Left forelimb (tissue), 1 donor: ENCODE results near the gene DUOX2.

Experiments
- DNase-seq: peaks from one replicate; pipeline ENCODE4 v3.0.0-alpha.2; 2018; ENCODE audit warnings: low spot score

DUOX2 gene

GRCh38 chr15:45114076-45114750, at the start of gene DUOX2, which contains the start of gene DUOXA2:
Gene DUOX2, minus strand, starts transcription at chr15:45114172. Its CDS starts 761 bp downstream, at chr15:45113411.
Gene DUOXA2, plus strand, starts transcription at chr15:45114326. Its CDS starts 280 bp downstream, at chr15:45114606.
- DNase-seq, result no peak

- DNase-seq, result no peak
These were observed 49.5 kb upstream of the DUOX2 start for GRCh38 chr15:45163508-45163856.

DNA sequence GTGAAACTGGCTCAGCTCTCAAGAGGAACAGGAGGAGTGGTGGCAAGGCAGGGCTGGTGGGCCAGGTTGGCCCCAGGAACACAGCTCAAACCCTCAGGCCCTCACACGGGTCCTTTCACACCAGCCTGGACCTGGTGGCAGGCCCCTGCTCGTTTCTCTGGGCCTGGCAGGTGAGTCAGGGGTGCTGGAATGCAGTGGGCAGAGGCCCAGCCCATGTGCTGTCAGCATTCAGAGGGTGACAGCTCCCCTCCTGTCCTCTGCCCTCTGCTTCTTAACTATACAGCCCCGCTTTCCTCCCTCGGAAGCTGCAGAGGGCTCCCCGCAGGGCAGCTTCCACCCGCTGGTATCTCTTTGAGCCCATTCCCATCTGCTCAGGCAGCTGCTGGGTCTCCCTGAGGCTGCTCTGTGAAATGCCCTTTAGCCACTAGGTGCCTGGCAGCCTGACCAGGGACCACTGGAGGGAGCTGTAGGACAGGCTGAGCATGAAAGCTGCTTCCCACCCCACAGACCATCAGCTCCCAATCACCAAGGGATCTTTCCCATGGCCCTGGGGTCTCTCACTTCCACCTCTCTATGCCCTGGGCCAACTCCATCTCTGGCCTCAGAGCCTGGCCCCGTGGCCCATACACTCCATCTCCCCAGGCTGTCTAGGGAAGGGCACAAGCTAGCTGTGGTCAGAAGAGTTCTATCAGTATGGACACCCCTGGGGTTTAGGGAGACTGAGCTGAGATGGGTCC, 49.0 kb upstream of the DUOX2 start:
- DNase-seq, result peak; percentile 86

DNA sequence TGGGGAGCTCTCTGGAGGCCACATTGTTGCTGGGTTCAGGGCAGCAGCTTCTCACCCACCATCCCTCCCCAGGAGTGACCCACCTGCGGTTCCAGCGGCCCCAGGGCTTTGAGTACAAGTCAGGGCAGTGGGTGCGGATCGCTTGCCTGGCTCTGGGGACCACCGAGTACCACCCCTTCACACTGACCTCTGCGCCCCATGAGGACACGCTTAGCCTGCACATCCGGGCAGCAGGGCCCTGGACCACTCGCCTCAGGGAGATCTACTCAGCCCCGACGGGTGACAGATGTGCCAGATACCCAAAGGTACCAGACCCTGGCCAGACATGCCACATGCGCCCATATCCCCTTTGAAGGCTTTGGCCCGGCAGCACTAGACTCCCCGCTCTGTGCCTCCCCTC, 47.7 kb upstream of the DUOX2 start:
- DNase-seq, result no peak

DNA sequence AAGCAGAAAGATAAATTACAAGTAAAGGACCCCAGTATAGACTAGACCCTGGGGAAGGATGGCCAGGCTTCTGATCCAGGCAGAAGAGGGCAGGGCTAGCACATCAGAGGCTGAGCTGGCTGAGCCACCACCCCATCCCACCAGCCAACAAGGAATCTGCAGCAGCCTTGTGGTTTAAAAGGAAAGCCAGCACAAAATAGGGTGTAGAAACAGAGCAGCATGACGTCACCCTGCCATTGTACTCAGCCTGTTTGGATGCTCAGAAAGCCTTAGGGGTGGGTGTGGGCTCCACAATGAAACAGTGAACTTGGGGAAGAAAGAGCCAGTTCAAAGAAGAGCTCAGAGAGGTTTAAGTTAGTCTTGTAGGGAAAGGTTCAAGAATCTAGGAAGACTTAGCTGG, 44.0 kb upstream of the DUOX2 start:
- DNase-seq, result no peak

DNA sequence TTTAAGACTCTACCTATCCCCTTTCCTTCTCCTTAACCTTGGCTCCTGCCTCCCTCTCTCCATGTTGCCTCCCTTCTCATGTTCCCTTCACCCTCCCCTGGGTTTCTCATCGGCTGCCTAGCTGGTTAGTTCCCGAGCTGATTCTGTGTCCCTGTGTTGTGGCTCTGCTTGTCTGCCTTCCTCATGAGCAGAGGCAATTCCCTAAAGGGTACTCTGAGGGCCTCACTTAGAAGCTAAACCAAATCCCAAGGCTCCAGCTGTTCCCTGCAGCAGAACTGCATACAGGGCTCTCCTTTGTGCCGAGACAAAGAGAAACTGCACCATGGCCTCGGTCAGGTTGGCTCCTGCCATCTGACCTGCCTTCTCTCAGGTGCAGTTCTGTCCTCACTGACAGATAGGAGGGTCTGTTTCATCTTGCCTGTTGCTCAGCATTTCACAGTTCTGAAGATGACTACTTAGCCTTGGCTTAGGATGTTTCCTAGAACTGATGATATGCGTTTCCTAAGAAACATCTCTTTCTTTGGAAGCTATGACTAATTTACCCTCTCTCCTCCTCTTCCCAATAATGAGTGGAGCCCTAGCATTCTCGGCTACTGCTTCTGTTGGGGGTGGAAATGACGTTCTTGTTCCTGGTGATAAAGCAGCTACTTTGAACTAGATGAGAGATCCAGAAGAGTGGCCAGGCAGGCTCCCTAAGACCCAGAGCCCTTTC, 42.9 kb upstream of the DUOX2 start:
- DNase-seq, result no peak

DNA sequence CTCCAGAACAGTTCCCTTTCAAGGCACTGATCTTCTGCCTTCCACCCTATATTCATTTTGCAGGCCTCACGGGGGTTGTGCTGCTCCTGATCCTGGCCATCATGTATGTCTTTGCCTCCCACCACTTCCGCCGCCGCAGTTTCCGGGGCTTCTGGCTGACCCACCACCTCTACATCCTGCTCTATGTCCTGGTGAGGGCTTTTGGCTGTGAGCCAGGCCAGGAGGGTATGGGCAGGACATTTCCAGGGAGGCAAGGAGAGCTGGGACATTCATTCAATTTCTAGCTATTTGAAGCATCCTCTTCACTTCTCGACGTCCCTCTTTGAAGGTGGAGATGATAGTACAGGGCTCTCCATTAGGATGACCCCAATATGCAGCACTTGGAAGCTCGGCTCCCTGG, 41.8 kb upstream of the DUOX2 start:
- no peak for DNase-seq

DNA sequence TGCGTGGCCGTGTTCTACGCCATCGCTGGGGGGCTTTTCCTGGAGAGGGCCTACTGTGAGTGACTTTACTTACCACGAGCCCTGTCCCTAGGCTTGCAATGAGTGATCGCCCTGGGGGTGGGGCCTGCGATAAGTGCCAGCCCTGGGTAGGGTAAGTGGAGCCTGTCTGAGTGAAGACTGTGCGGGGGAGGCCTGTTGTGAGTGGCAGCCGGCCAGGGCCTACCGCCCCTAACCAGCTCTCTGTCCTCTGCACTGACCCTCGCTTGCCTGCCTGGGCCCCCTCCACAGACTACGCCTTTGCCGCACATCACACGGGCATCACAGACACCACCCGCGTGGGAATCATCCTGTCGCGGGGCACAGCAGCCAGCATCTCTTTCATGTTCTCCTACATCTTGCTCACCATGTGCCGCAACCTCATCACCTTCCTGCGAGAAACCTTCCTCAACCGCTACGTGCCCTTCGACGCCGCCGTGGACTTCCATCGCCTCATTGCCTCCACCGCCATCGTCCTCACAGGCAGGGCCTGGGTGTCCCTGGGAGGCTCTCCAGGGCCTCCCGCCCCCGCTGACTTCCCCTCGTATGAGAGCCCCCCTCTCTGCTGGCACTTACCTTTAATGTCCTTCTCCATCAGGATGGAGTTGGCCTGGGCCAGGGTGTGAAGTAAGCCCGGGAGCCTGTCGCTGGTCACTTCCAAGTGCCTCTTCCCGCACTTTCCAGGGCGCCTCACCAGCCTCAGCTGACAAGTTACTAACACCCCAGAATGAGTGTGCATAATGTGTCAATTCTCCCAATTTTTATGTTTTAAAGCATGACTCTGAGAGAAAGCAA, 38.2 kb upstream of the DUOX2 start:
- DNase-seq, result no peak

DNA sequence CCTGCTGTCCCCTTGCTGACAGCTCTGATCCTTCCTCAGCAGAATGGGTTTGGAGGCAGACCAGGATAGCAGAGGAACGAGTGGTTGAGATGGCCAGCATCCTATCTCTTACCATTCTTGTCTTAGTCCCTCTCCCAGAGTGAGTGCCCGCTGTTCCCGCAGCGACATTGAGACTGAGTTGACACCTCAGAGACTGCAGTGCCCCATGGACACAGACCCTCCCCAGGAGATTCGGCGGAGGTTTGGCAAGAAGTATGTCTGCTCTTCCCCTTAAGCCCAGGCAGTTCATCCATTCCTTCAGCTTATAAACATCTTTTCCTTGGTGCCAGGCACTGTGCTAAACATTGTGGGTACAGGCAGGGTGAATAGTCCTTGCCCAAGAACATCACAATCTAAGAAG, 37.0 kb upstream of the DUOX2 start:
- no peak for DNase-seq

- no peak for DNase-seq
These were observed 36.5 kb upstream of the DUOX2 start for GRCh38 chr15:45150481-45150880.

DNA sequence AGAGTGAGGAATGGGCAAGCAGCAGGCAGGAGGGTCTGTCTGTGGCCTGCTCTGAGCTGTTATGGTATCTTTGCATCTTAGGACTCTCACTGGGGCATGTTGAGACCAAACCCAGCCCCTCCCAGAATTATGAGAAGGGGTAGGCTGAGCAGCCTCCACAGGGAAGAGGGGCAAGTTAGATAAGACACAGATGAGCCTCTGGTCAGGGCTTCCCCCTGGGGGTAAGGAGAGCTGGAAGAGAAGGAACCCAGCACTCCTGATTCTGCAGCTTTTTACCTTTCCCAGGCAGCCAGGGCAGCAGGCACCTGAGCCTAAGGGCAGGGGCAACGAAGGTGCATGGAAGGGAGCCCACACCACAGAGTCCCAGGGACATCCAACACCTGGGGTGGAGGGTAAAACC, 35.1 kb upstream of the DUOX2 start:
- DNase-seq, result no peak

DNA sequence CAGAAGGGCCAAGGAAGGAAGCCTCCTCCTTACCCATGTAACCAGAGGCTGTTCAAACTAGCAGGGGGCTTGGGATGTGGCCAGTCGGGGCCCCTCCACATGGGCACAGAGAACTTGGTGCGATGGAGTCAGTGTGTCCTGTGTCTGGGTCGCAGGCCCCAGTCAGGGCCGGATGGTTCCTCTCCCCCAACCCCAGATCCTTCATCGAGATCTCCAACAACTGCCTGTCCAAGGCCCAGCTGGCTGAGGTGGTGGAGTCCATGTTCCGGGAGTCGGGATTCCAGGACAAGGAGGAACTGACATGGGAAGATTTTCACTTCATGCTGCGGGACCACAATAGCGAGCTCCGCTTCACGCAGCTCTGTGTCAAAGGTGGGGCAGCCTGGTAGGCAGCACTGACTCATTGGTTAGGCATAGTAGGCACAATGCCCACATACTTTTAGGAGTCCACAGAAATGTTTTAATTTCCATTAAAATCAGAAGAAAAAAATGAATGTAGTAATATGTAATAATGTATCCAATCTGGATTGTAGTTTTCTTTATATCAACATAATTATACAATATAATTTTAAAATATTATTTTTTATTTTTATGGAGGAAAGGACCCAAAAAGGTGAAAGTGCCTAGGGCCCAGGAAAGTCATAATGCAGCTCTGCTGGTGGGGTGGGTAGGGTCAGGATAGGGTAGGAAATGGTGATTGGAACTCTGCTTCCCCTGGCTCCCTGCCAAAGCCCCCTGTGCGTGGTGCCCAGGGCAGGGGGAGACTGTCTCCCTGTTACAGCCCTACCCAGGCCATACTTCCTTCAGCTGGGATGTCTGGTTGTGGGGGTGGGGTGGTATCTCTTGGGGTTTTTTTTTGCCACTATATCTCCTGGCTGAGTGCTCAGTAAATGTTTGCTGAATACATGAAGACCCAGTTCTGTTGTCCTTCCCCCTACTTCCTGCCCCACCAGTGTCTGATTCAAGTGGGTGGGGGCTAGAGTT, 34.4 kb upstream of the DUOX2 start:
- no peak for DNase-seq

GRCh38 chr15:45147606-45148005, 33.6 kb upstream of the DUOX2 start:
- DNase-seq, result no peak

DNA sequence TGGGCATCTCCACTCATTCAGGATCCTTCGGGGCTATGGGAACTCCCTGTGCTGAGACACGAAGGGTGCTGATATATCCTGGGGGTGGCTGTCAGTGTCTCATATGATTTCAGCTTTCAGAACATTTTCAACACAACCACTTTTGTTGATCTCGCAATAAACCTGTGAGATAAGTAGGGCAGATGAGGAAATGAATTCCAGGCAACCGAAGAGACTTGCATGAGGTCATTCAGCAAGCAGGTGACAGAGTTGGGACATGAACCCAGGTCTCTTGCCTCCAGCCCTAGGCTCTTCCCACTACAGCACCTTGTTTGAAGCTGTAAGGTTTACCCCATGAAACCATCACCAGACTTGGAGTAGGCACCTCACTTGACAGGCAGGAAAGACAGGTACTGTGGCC, 32.4 kb upstream of the DUOX2 start:
- no peak for DNase-seq

GRCh38 chr15:45144775-45145174, 30.8 kb upstream of the DUOX2 start:
- DNase-seq, result no peak

- no peak for DNase-seq
These were observed 30.0 kb upstream of the DUOX2 start for GRCh38 chr15:45143946-45144345.

- no peak for DNase-seq
These were observed 29.1 kb upstream of the DUOX2 start for GRCh38 chr15:45143056-45143455.

DNA sequence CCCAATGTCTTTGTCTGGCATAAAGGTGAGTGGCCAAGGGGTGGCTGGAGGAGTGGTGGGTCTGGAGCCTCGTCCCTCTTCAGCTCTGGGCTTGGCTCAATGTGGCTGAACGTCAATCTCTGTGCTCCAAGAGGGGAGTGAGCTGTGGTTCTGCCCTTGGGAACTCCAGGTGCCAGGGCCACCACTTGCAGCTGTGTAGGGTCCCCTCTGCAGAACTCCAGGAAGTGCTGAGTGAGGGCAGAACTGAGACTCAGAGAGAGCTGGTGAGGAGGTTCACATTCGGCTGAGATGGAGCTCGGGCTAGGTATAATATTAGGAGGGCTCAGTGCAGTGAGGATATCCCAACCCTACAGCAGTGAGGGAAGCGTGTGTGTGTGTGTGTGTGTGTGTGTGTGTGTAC, 27.4 kb upstream of the DUOX2 start:
- no peak for DNase-seq

DNA sequence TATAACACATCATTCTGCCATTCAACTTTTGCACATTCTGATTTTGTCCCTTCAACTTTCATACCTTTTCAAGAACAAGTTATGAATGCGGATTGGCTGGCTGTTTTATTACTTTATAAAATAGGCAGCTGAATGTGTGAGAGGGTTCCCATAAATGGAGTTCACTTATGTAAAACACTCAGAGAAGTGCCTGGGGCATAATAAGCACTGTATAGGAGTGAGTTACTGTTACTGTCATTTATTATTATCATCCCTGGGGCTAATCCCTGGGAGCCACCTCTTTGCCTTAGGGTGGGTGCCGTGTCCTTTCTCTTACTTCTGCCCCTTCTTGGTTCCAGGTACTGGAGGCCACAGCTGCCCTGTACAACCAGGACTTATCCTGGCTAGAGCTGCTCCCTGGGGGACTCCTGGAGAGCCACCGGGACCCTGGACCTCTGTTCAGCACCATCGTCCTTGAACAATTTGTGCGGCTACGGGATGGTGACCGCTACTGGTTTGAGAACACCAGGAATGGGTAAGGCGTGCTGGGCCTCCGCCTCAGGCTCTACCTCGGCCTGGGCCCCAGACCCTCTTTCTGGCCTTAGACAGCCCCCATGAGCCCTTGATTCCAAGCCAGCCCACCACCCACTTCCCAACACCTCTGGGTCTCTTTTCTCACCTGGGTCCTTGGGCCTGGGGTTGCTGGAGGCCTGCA, 26.7 kb upstream of the DUOX2 start:
- no peak for DNase-seq

DNA sequence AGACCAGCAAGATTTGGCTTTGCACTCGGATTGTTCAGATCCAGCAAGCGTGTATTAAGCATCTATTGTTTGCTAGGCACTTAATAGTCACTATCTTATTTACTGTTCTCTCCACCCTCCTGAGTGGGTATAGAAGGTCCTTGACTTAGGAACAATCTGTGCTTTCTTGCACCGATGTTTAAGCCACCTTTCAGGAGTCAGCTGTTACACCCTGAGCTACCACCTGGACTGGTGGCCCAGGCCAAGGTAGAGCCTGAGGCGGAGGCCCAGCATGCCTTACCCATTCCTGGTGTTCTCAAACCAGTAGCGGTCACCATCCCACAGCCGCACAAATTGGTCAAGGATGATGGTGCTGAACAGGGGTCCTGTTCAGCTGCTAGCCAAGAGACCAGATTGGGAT, 25.8 kb upstream of the DUOX2 start:
- no peak for DNase-seq
